ENCODE data around the gene CEP85L. TPM values are rescaled to one million over a fixed set of nuclear protein-coding genes. Genes with fewer than 3 reads are reported as not detected.

CEP85L gene
- polyA plus RNA-seq, 1 of the 3 experiments (the other 2 are of a cell fraction): 1.1 TPM

GRCh38 chr6:118635909-118636735 is 15.3 kb downstream of the CEP85L start:
- ChIA-PET CTCF (interaction anchor here (1.0 to 1.9 kb wide), 3 partner anchors 15 to 56 kb away, joined by 4 to 5 read pairs (median 4); partner anchors contain the start of gene CEP85L), POLR2A (no interaction called here)
- H3K9me2 ChIP-seq: no peaks in the 10 kb centered on the region
- no peaks in the 10 kb centered on the region for H3K27me3 ChIP-seq (ENCODE audit: insufficient read depth)
- H3F3A ChIP-seq (replicated peaks; ENCODE audit: insufficient read depth): no peaks in the 10 kb centered on the region
- peaks cover 63% of the 10 kb centered on the region for H3K79me2 ChIP-seq (ENCODE audit: insufficient read depth)
- no peak overlapping the region for H3K27ac ChIP-seq (ENCODE audit: low read depth in 2 of 2, low read length in 1 of 2)
- peaks cover 0 to 3% of the 10 kb centered on the region in 2 experiments for H3K36me3 ChIP-seq (replicated peaks in 1 of 2; ENCODE audit: control insufficient read depth in 1 of 2, insufficient read depth in 2 of 2, low read length in 1 of 2)
- no peaks in the 10 kb centered on the region for H3K9me3 ChIP-seq
- H3K9ac ChIP-seq: no peak overlapping the region
- H3K4me3 ChIP-seq (ENCODE audit: low read depth in 2 of 2, low read length in 1 of 2): no peak overlapping the region
- TF ChIP-seq SIN3A (IDR thresholded peaks at IDR 0.05; ENCODE audit: borderline replicate concordance, low read depth, low read length) (no peak), POLR2AphosphoS5 (IDR thresholded peaks at IDR 0.05; ENCODE audit: low read depth, low read length) (no peak), RAD21 (IDR thresholded peaks at IDR 0.05; ENCODE audit: low read length) (no peak), REST (IDR thresholded peaks at IDR 0.05; ENCODE audit: low read depth, low read length) (no peak), TEAD4 (IDR thresholded peaks at IDR 0.05; ENCODE audit: borderline replicate concordance, insufficient read depth) (no peak), SMC3 (IDR thresholded peaks at IDR 0.05; ENCODE audit: low read depth, low read length) (no peak), EP300 (IDR thresholded peaks at IDR 0.05; ENCODE audit: borderline replicate concordance in 1 of 2, low read depth in 1 of 2, low read length in 1 of 2) (no peak), GATA2 (CRISPR knock-in tag; IDR thresholded peaks at IDR 0.05) (no peak), IRF3 (IDR thresholded peaks at IDR 0.05; ENCODE audit: low read depth, low read length) (no peak), CTCF (IDR thresholded peaks at IDR 0.05) (no peak), FOSL2 (IDR thresholded peaks at IDR 0.05; ENCODE audit: borderline replicate concordance, low read depth) (no peak), USF1 (IDR thresholded peaks at IDR 0.05; ENCODE audit: borderline replicate concordance, low read depth) (no peak), ZBTB33 (IDR thresholded peaks at IDR 0.05; ENCODE audit: borderline replicate concordance, low read depth) (no peak), RFX5 (IDR thresholded peaks at IDR 0.05; ENCODE audit: low read length) (no peak)
- H3K4me2 ChIP-seq: no peak overlapping the region
- H3K4me1 ChIP-seq (ENCODE audit: control insufficient read depth in 1 of 2, insufficient read depth in 2 of 2, low read depth in 1 of 2, low read length in 1 of 2): no peaks in the 10 kb centered on the region; a peak in 1 of 4 replicates
- H4K20me1 ChIP-seq (ENCODE audit: insufficient read depth): no peaks in the 10 kb centered on the region
- no peak for DNase-seq
- no peak overlapping the region for H2AFZ ChIP-seq (ENCODE audit: low read depth)
- 79% methylated on average over 3 of the region's 3 CpGs for whole genome bisulfite sequencing (ENCODE audit: low lambda C conversion rate)

Data from SK-N-SH (cell line).